ENCODE data around the gene TUBB2A.
"Not testable (repeated sequence)": the region's sequence is repeated elsewhere in the genome, so short reads cannot be mapped to it uniquely, and the experiment has no call there.

TUBB2A gene

DNA sequence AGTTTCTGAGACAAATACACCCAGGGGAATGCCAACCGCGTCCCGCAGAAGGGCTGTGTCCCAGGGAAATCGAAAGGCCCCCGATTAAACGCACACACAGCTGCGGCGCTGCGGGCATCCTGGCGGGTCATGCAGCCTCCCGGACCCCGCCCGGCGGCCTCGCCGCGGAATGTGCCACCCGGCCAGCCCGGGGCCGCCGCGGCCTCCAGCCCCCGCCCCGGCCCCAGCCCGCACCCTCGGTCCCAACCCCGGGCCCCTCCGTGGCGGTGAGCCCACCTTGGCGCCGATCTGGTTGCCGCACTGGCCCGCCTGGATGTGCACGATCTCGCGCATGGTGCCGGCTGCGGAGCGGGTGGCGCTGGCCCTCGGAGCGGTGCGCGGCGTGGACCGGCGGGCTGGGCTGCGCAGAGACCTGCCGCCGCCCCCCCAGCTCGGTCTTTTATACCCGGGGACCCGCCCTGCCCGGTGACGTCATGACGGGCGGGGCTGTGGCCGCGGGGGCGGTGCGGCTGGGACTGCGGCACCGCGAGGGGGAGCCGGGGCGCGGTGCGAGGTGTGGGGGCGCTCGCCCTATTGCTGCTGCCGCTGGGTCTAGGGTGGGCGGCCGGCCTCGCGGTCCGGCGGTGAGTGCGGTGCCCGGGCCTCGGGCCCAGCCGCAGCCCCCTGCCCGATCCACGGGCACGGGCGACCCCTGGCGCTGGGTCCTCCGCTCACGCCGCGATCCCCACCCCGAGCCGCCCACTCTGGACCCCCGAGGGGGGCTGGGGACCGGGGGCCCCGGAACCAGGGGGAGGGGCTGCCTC lies at the start of gene TUBB2A:
TSS of gene TUBB2A (minus strand) at position 414 of the 803 bp plus-strand sequence. CDS start at position 333, 81 bp downstream.
- DNase-seq (ENCODE audit: low spot score in 2 of 2) (peak; percentile 89 to 92), ATAC-seq (peak; percentile 79)
- peaks cover 6% of the 10 kb centered on the region for H3K36me3 Mint-ChIP-seq
- H3K4me3 Mint-ChIP-seq = peak within 1 kb of the TSS; percentile 70
- H3K4me1 Mint-ChIP-seq = peaks cover 30% of the 10 kb centered on the region
- peak within 1 kb of the TSS; percentile 67 for H3K27ac Mint-ChIP-seq
- peaks cover 4% of the 10 kb centered on the region for H3K9me3 Mint-ChIP-seq

- no peak overlapping the region for H3K4me3 Mint-ChIP-seq
- no peaks in the 10 kb centered on the region for H3K9me3 Mint-ChIP-seq
- no peak for DNase-seq (ENCODE audit: low spot score in 2 of 2)
- H3K4me1 Mint-ChIP-seq = peaks cover 32% of the 10 kb centered on the region
- no peak overlapping the region for H3K27ac Mint-ChIP-seq
- H3K36me3 Mint-ChIP-seq = no peaks in the 10 kb centered on the region
- ATAC-seq = no peak
These were observed 49.1 kb upstream of the TUBB2A start for GRCh38 chr6:3206339-3207015.

- no peak overlapping the region for H3K27ac Mint-ChIP-seq
- ATAC-seq (no peak), DNase-seq (ENCODE audit: low spot score in 2 of 2) (no peak)
- peaks cover 32% of the 10 kb centered on the region for H3K4me1 Mint-ChIP-seq
- no peak overlapping the region for H3K4me3 Mint-ChIP-seq
- no peaks in the 10 kb centered on the region for H3K36me3 Mint-ChIP-seq
- no peaks in the 10 kb centered on the region for H3K9me3 Mint-ChIP-seq
These were observed 48.6 kb upstream of the TUBB2A start for GRCh38 chr6:3205913-3206312.

DNA sequence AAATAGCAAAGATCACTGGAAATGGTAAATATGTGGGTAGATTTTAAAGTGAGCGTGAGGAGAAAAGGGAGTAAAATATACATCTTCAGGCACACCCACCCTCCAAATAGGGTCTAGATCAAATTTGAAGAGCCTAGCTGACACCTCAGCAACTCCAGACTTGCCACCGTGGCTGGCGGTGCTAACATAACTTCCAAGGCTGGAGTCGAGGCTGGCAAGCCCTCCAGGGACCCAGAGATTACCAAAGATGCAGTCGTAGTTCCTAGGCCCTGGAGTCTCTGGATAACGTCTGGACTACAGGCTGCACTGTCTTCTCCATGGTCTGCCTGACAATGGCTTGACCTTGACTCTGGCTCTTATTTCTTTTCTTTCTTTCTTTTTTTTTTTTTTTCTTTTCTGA lies 47.6 kb upstream of the TUBB2A start:
- Mint-ChIP-seq H3K4me3 (no peak overlapping the region), H3K36me3 (no peaks in the 10 kb centered on the region)
- no peak for ATAC-seq

GRCh38 chr6:3202999-3203696 lies 45.8 kb upstream of the TUBB2A start:
- DNase-seq (ENCODE audit: low spot score in 2 of 2) = no peak
- Mint-ChIP-seq H3K9me3 (peaks cover 3% of the 10 kb centered on the region), H3K4me3 (no peak overlapping the region), H3K4me1 (peaks cover 10% of the 10 kb centered on the region), H3K27ac (no peak overlapping the region), H3K36me3 (no peaks in the 10 kb centered on the region)
- no peak for ATAC-seq

More for the DNA sequence above, 47.6 kb upstream of the TUBB2A start:
- Mint-ChIP-seq H3K4me1 (peaks cover 28% of the 10 kb centered on the region), H3K9me3 (no peaks in the 10 kb centered on the region), H3K27ac (no peak overlapping the region)
- no peak for DNase-seq (ENCODE audit: low spot score in 2 of 2)

- no peaks in the 10 kb centered on the region for H3K36me3 Mint-ChIP-seq
- H3K27ac Mint-ChIP-seq = no peak overlapping the region
- no peak overlapping the region for H3K4me3 Mint-ChIP-seq
- peaks cover 3% of the 10 kb centered on the region for H3K9me3 Mint-ChIP-seq
- no peak for DNase-seq (ENCODE audit: low spot score in 2 of 2)
- ATAC-seq = no peak
- H3K4me1 Mint-ChIP-seq = peaks cover 7% of the 10 kb centered on the region
These were observed 44.0 kb upstream of the TUBB2A start for GRCh38 chr6:3201388-3201787.

GRCh38 chr6:3200682-3201081 lies 43.3 kb upstream of the TUBB2A start:
- no peaks in the 10 kb centered on the region for H3K36me3 Mint-ChIP-seq
- H3K27ac Mint-ChIP-seq = no peak overlapping the region
- no peak overlapping the region for H3K4me3 Mint-ChIP-seq
- ATAC-seq (no peak), DNase-seq (ENCODE audit: low spot score in 2 of 2) (no peak)
- H3K9me3 Mint-ChIP-seq = peaks cover 3% of the 10 kb centered on the region
- peaks cover under 1% of the 10 kb centered on the region for H3K4me1 Mint-ChIP-seq

GRCh38 chr6:3199382-3199781 lies 42.0 kb upstream of the TUBB2A start:
- ATAC-seq = no peak
- DNase-seq (ENCODE audit: low spot score in 2 of 2) = no peak
- Mint-ChIP-seq H3K4me3 (no peak overlapping the region), H3K36me3 (no peaks in the 10 kb centered on the region), H3K4me1 (no peaks in the 10 kb centered on the region), H3K27ac (no peak overlapping the region), H3K9me3 (peaks cover 3% of the 10 kb centered on the region)

DNA sequence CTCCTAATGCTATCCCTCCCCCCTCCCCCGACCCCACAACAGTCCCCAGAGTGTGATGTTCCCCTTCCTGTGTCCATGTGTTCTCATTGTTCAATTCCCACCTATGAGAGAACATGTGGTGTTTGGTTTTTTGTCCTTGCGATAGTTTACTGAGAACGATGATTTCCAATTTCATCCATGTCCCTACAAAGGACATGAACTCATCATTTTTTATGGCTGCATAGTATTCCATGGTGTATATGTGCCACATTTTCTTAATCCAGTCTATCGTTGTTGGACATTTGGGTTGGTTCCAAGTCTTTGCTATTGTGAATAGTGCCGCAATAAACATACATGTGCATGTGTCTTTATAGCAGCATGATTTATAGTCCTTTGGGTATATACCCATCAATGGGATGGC lies 40.4 kb upstream of the TUBB2A start:
- not testable (repeated sequence) for H3K36me3 Mint-ChIP-seq, H3K4me1 Mint-ChIP-seq

GRCh38 chr6:3196770-3197169 lies 39.4 kb upstream of the TUBB2A start:
- no peak for ATAC-seq

More for the DNA sequence above, 40.4 kb upstream of the TUBB2A start:
- H3K4me3 Mint-ChIP-seq; H3K9me3 Mint-ChIP-seq; DNase-seq (ENCODE audit: low spot score in 2 of 2); ATAC-seq; H3K27ac Mint-ChIP-seq: not testable (repeated sequence)

GRCh38 chr6:3195695-3196497 lies 38.6 kb upstream of the TUBB2A start:
- ATAC-seq (no peak), DNase-seq (ENCODE audit: low spot score in 2 of 2) (no peak)
- H3K4me3 Mint-ChIP-seq = no peak overlapping the region
- no peaks in the 10 kb centered on the region for H3K36me3 Mint-ChIP-seq
- no peaks in the 10 kb centered on the region for H3K4me1 Mint-ChIP-seq
- peaks cover 3% of the 10 kb centered on the region for H3K9me3 Mint-ChIP-seq
- H3K27ac Mint-ChIP-seq = no peak overlapping the region

More at GRCh38 chr6:3196770-3197169, 39.4 kb upstream of the TUBB2A start:
- H3K36me3 Mint-ChIP-seq = no peaks in the 10 kb centered on the region
- no peaks in the 10 kb centered on the region for H3K4me1 Mint-ChIP-seq
- no peak overlapping the region for H3K27ac Mint-ChIP-seq
- peaks cover 3% of the 10 kb centered on the region for H3K9me3 Mint-ChIP-seq
- H3K4me3 Mint-ChIP-seq = no peak overlapping the region
- DNase-seq (ENCODE audit: low spot score in 2 of 2) = no peak

- H3K4me1 Mint-ChIP-seq = no peaks in the 10 kb centered on the region
- DNase-seq (ENCODE audit: low spot score in 2 of 2) (no peak), ATAC-seq (no peak)
- H3K36me3 Mint-ChIP-seq = no peaks in the 10 kb centered on the region
- no peak overlapping the region for H3K4me3 Mint-ChIP-seq
- H3K9me3 Mint-ChIP-seq = peaks cover 3% of the 10 kb centered on the region
- no peak overlapping the region for H3K27ac Mint-ChIP-seq
These were observed 38.0 kb upstream of the TUBB2A start for GRCh38 chr6:3195420-3195694.

DNA sequence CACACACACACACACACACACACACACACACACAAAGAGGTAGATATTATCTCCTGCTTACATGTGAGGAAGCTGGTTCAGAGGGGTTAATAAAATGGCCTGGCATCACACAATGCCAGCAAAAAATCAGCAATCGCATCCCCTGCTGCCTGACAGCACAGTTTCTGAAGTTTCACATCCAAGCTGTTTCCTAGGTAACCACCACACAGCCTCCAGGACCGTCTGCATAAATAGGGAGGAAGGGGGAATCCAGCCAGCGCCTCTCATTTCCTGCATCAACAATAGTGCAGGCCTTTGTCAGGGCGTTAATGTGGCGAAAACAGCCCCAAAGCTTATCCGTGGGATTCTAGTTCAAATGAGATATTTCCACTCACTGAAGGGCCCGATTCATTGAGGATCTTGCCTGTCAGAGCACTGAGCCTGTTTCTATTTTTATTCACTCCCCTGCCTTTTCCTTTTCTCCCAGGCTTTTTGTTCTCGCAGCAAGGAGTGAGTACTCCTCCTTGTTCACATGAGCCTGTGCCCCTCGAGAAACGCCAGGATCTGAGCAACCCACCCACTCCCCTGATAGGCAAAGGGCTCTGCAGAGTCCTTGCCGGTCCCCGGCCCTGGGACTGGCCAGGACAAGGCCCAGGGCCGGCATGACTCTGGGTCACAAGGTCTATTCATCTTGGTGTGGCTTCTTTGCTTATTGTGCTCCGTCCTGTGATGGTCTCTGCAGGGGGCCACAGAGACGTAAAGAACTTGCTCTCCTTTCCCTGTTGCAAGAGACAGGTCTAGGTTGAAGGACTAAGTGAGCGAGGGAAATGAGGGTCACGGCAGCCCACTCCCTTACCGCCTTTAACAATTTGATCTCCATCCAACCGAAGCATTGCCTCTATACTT lies 37.4 kb upstream of the TUBB2A start:
- no peaks in the 10 kb centered on the region for H3K4me1 Mint-ChIP-seq
- H3K4me3 Mint-ChIP-seq = no peak overlapping the region
- no peak overlapping the region for H3K27ac Mint-ChIP-seq
- peaks cover 3% of the 10 kb centered on the region for H3K9me3 Mint-ChIP-seq
- DNase-seq (ENCODE audit: low spot score in 2 of 2) (no peak), ATAC-seq (no peak)
- H3K36me3 Mint-ChIP-seq = no peaks in the 10 kb centered on the region

- ATAC-seq (no peak), DNase-seq (ENCODE audit: low spot score in 2 of 2) (no peak)
- no peak overlapping the region for H3K27ac Mint-ChIP-seq
- no peaks in the 10 kb centered on the region for H3K36me3 Mint-ChIP-seq
- no peak overlapping the region for H3K4me3 Mint-ChIP-seq
- H3K4me1 Mint-ChIP-seq = no peaks in the 10 kb centered on the region
- no peaks in the 10 kb centered on the region for H3K9me3 Mint-ChIP-seq
These were observed 35.9 kb upstream of the TUBB2A start for GRCh38 chr6:3193102-3193849.
